Ecto neural progenitor cell (in vitro differentiated cells): ENCODE measurements around the gene TBCD.

Experiments used
- DNase-seq: peaks from one replicate; pipeline ENCODE4 v3.0.0-alpha.2; 2018; ENCODE audit warnings: low spot score

TBCD gene

GRCh38 chr17:82751571-82752370 lies at the start of gene TBCD:
Gene TBCD (plus strand): TSS chr17:82752065. CDS start chr17:82752194, 129 bp downstream.
- DNase-seq = peak; percentile 97

GRCh38 chr17:82702231-82702927 lies 49.5 kb upstream of the TBCD start:
- DNase-seq = peak; percentile 49

- DNase-seq = no peak
Observed at GRCh38 chr17:82703036-82703745, 48.7 kb upstream of the TBCD start.

GRCh38 chr17:82703935-82704865 lies 47.7 kb upstream of the TBCD start:
- DNase-seq = no peak

- peak; percentile 48 for DNase-seq
Observed at GRCh38 chr17:82704886-82705285, 47.0 kb upstream of the TBCD start.

- no peak for DNase-seq
Observed at GRCh38 chr17:82705756-82706155, 46.1 kb upstream of the TBCD start.

- no peak for DNase-seq
Observed at GRCh38 chr17:82709024-82709675, 42.7 kb upstream of the TBCD start.

- DNase-seq = no peak
Observed at GRCh38 chr17:82709676-82710498, 42.0 kb upstream of the TBCD start.

- peak; percentile 58 for DNase-seq
Observed at GRCh38 chr17:82710499-82711232, 41.2 kb upstream of the TBCD start.

- no peak for DNase-seq
Observed at GRCh38 chr17:82713071-82713723, 38.7 kb upstream of the TBCD start.

GRCh38 chr17:82716203-82717010 lies 35.5 kb upstream of the TBCD start, which contains the start of gene FN3KRP:
Gene FN3KRP (plus strand): TSS chr17:82716706. CDS start chr17:82716756, 50 bp downstream.
- peak; percentile 99 for DNase-seq

- no peak for DNase-seq
Observed at GRCh38 chr17:82718986-82719685, 32.7 kb upstream of the TBCD start.

GRCh38 chr17:82720204-82720603 lies 31.7 kb upstream of the TBCD start:
- DNase-seq = no peak

- DNase-seq = no peak
Observed at GRCh38 chr17:82722341-82723013, 29.4 kb upstream of the TBCD start.

- DNase-seq = no peak
Observed at GRCh38 chr17:82723169-82723807, 28.6 kb upstream of the TBCD start.

GRCh38 chr17:82726427-82726826 lies 25.4 kb upstream of the TBCD start:
- DNase-seq = no peak
